OCI-LY1 (cell line): ENCODE measurements around the gene CHST12.

Experiments used
- H2AFZ ChIP-seq: fragments of 200-600 bp; sonication (generic), shearing (Covaris generic); 2 replicates; pipeline ENCODE4 v1.6.0; 2014; ENCODE audit warnings: antibody characterized with exemption, mild to moderate bottlenecking, low read length
- H3F3A ChIP-seq: fragments of 200-600 bp; sonication (generic), shearing (Covaris generic); 2 replicates; pipeline ENCODE4 v1.6.0; 2014; ENCODE audit warnings: mild to moderate bottlenecking, antibody characterized with exemption, low read length, moderate library complexity; ENCODE audit not compliant: insufficient read depth
- H3K27ac ChIP-seq: fragments of 200-600 bp; sonication (generic); 2 replicates; pipeline ENCODE4 v1.5.1; 2014; ENCODE audit warnings: low read length, mixed run types, mild to moderate bottlenecking, low read depth; ENCODE audit not compliant: poor library complexity, severe bottlenecking
- H3K27me3 ChIP-seq: fragments of 200-600 bp; sonication (generic); 2 replicates; pipeline ENCODE4 v1.6.0; 2014; ENCODE audit warnings: antibody characterized with exemption, mild to moderate bottlenecking, low read length, moderate library complexity; ENCODE audit not compliant: insufficient read depth
- H3K36me3 ChIP-seq: fragments of 200-600 bp; sonication (generic); 2 replicates; pipeline ENCODE4 v1.6.1; 2014; ENCODE audit warnings: mild to moderate bottlenecking, antibody characterized with exemption, low read length, moderate library complexity, mixed read lengths; ENCODE audit not compliant: insufficient read depth
- H3K4me1 ChIP-seq: fragments of 200-600 bp; sonication (generic); 2 replicates; pipeline ENCODE4 v1.5.1; 2014; ENCODE audit warnings: mild to moderate bottlenecking, low read length, moderate library complexity; ENCODE audit not compliant: insufficient read depth, severe bottlenecking
- H3K4me2 ChIP-seq: fragments of 200-600 bp; sonication (generic), shearing (Covaris generic); 2 replicates; pipeline ENCODE4 v1.6.1; 2014; ENCODE audit warnings: low read length
- H3K4me3 ChIP-seq: fragments of 200-600 bp; sonication (generic); 2 replicates; pipeline ENCODE4 v1.5.1; 2014; ENCODE audit warnings: low read length, low read depth, mild to moderate bottlenecking, mixed read lengths; ENCODE audit not compliant: poor library complexity, severe bottlenecking
- H3K79me2 ChIP-seq: fragments of 200-600 bp; shearing (Covaris generic); 2 replicates; pipeline ENCODE4 v1.6.1; 2016; ENCODE audit warnings: mixed run types, low read length, mixed read lengths; ENCODE audit not compliant: insufficient read depth
- H3K9ac ChIP-seq: fragments of 200-600 bp; sonication (generic), shearing (Covaris generic); 2 replicates; pipeline ENCODE4 v1.6.1; 2014; ENCODE audit warnings: mild to moderate bottlenecking, low read length, mixed read lengths
- H3K9me2 ChIP-seq: fragments of 200-600 bp; sonication (generic), shearing (Covaris generic); 2 replicates; pipeline ENCODE4 v1.6.1; 2014; ENCODE audit warnings: low read depth, mild to moderate bottlenecking, low read length, mixed read lengths
- H3K9me3 ChIP-seq: fragments of 200-600 bp; shearing (Covaris generic); 2 replicates; pipeline ENCODE4 v1.6.1; 2014; ENCODE audit warnings: low read length, mixed read lengths
- H4K20me1 ChIP-seq: fragments of 200-600 bp; sonication (generic), shearing (Covaris generic); 2 replicates; pipeline ENCODE4 v1.6.0; 2016; ENCODE audit warnings: mild to moderate bottlenecking, low read length; ENCODE audit not compliant: insufficient read depth
- CTCF ChIP-seq: fragments of 200-600 bp; sonication (generic), shearing (Covaris generic); IDR thresholded peaks from 2 replicates; pipeline ENCODE4 v1.5.1; 2017; ENCODE audit warnings: mild to moderate bottlenecking, antibody characterized with exemption, low read length, moderate library complexity, mixed read lengths
- EZH2 ChIP-seq: fragments of 200-600 bp; sonication (generic), shearing (Covaris generic); IDR thresholded peaks from 2 replicates; pipeline ENCODE4 v1.8.0; 2017; ENCODE audit warnings: borderline replicate concordance, mixed run types, mild to moderate bottlenecking, antibody characterized with exemption, low read length, moderate library complexity, mixed read lengths

Gene CHST12

GRCh38 chr7:2461268-2462026 lies 58.0 kb downstream of the CHST12 start:
- H3K79me2 ChIP-seq: no peaks in the 10 kb centered on the region
- no peak for TF ChIP-seq CTCF
- no peak for TF ChIP-seq EZH2

GRCh38 chr7:2462731-2463130 lies 59.3 kb downstream of the CHST12 start:
- Histone ChIP-seq H2AFZ (no peak overlapping the region), H3K4me2 (no peak overlapping the region), H4K20me1 (no peaks in the 10 kb centered on the region), H3K4me3 (no peak overlapping the region), H3K27ac (no peak overlapping the region), H3K79me2 (no peaks in the 10 kb centered on the region), H3K9me2 (no peaks in the 10 kb centered on the region), H3K4me1 (no peaks in the 10 kb centered on the region), H3K9ac (no peak overlapping the region), H3F3A (no peaks in the 10 kb centered on the region), H3K36me3 (no peaks in the 10 kb centered on the region), H3K9me3 (no peaks in the 10 kb centered on the region), H3K27me3 (peaks cover 4% of the 10 kb centered on the region; the same call in 1 of the 2 replicates)
- no peak for TF ChIP-seq EZH2
- no peak for TF ChIP-seq CTCF

More at GRCh38 chr7:2461268-2462026, 58.0 kb downstream of the CHST12 start:
- no peaks in the 10 kb centered on the region for H3K4me1 ChIP-seq
- H3K36me3 ChIP-seq: no peaks in the 10 kb centered on the region
- no peak overlapping the region for H3K9ac ChIP-seq
- no peaks in the 10 kb centered on the region for H3K9me2 ChIP-seq
- H3F3A ChIP-seq: no peaks in the 10 kb centered on the region
- H4K20me1 ChIP-seq: no peaks in the 10 kb centered on the region
- no peak overlapping the region for H3K27ac ChIP-seq
- peaks cover 4% of the 10 kb centered on the region; the same call in 1 of the 2 replicates for H3K27me3 ChIP-seq
- H2AFZ ChIP-seq: no peak overlapping the region
- no peaks in the 10 kb centered on the region for H3K9me3 ChIP-seq
- no peak overlapping the region for H3K4me3 ChIP-seq
- H3K4me2 ChIP-seq: no peak overlapping the region

DNA sequence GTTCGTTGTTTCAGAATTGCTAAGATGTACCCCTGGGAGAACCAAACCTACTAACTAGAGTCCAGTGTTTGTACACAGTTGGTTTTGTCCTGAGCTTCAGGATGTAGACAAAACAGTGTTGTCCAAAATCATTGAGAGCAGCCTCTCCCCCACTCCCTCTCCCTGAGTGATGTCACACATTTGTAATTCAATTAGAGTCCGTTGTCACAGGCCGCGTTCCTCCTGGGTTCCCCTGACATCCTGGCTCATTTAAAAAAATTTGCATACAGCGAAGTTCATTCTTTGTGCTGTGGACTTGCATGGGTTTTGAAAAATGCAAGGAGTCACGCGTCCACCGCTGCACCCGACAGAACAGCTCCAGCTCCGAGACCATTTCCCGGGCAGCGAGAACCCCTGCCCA lies 62.5 kb downstream of the CHST12 start:
- H3K27ac ChIP-seq: no peak overlapping the region
- no peaks in the 10 kb centered on the region for H3K9me3 ChIP-seq
- no peak overlapping the region for H2AFZ ChIP-seq
- no peaks in the 10 kb centered on the region for H3K9me2 ChIP-seq
- H3K36me3 ChIP-seq: no peaks in the 10 kb centered on the region
- no peak overlapping the region for H3K4me2 ChIP-seq
- no peaks in the 10 kb centered on the region for H3K4me1 ChIP-seq
- no peaks in the 10 kb centered on the region for H4K20me1 ChIP-seq
- no peak overlapping the region for H3K4me3 ChIP-seq
- TF ChIP-seq CTCF: no peak
- no peak for TF ChIP-seq EZH2
- peaks cover 4% of the 10 kb centered on the region; the same call in 1 of the 2 replicates for H3K27me3 ChIP-seq
- H3K9ac ChIP-seq: no peak overlapping the region
- H3K79me2 ChIP-seq: no peaks in the 10 kb centered on the region
- H3F3A ChIP-seq: no peaks in the 10 kb centered on the region
